Breast epithelium (tissue), 3 donors: ENCODE data around the gene FAM43A.

ENCODE experiments used
- POLR2A ChIP-seq: fragments of 450-650 bp; IDR thresholded peaks from one replicate; pipeline ENCODE4 v1.6.1; 2016; ENCODE audit warnings: antibody characterized with exemption, mild to moderate bottlenecking, moderate library complexity
- TF ChIP-seq, protein P1 (sequence below), 3 donors: fragments of 450-650 bp; IDR thresholded peaks; one replicate each; pipeline ENCODE4 v1.5.1; 2016 to 2017; ENCODE audit warnings: antibody characterized with exemption in 3 of 3, mild to moderate bottlenecking in 3 of 3, moderate library complexity in 3 of 3

DNA sequence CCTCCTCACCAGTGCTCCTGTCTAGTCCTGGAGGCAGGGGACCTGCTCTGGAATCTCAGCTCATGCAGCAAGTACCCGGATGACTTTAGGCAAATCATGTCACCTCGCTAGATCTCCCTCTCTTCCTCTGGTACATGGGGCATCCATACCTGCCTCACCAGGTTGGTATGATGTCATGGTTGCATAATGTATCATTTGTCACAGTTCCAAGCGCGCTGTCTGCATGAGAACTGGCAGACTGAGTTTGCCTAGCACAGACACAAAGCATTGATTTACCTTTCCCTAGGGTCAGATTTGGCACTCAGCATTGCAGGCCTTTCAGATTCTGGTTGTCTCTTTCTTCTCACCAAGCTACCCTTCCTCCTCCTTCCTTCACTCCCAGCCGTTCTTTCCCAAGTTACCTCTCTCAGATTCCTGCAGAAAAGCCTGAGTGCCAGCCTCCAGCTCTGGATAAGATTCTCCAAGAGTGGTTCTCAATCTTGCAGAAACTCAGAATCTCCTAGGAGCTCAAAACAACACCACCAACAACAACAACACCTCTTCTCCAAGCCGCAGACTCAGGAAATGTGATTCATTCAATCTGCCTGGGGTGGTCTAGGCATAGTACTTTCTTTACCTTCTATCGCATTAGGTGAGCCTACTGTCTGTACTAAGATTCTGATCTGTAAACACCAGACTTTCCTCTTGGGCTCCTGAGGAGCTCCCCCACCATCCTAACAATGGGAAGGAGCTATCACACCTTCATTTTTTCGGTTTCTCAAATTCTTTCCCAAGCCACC, 29.5 kb downstream of the FAM43A start:
- no peak for TF ChIP-seq POLR2A
- TF ChIP-seq, protein P1, sequence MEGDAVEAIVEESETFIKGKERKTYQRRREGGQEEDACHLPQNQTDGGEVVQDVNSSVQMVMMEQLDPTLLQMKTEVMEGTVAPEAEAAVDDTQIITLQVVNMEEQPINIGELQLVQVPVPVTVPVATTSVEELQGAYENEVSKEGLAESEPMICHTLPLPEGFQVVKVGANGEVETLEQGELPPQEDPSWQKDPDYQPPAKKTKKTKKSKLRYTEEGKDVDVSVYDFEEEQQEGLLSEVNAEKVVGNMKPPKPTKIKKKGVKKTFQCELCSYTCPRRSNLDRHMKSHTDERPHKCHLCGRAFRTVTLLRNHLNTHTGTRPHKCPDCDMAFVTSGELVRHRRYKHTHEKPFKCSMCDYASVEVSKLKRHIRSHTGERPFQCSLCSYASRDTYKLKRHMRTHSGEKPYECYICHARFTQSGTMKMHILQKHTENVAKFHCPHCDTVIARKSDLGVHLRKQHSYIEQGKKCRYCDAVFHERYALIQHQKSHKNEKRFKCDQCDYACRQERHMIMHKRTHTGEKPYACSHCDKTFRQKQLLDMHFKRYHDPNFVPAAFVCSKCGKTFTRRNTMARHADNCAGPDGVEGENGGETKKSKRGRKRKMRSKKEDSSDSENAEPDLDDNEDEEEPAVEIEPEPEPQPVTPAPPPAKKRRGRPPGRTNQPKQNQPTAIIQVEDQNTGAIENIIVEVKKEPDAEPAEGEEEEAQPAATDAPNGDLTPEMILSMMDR (IDR thresholded peaks at IDR 0.05): no peak
